ENCODE data around the gene ADSS1.

GRCh38 chr14:104734051-104734587 is 10.1 kb downstream of the ADSS1 start:
- TF ChIP-seq CEBPB (IDR thresholded peaks at IDR 0.05; ENCODE audit: low read depth) (no peak), POLR2AphosphoS5 (IDR thresholded peaks at IDR 0.05; ENCODE audit: low read depth, low read length) (no peak), SIN3A (IDR thresholded peaks at IDR 0.05; ENCODE audit: low read depth) (no peak), SP1 (IDR thresholded peaks at IDR 0.05; ENCODE audit: low read depth) (no peak), SRF (IDR thresholded peaks at IDR 0.05; ENCODE audit: low read depth) (no peak), ZNF274 (IDR thresholded peaks at IDR 0.05; ENCODE audit: low read depth, low read length) (no peak), POLR2A (IDR thresholded peaks at IDR 0.05; ENCODE audit: borderline replicate concordance, extremely low read depth, insufficient read depth, insufficient read length) (no peak), RAD21 (IDR thresholded peaks at IDR 0.05; ENCODE audit: low read depth) (no peak)
- TF ChIP-seq, protein P1, sequence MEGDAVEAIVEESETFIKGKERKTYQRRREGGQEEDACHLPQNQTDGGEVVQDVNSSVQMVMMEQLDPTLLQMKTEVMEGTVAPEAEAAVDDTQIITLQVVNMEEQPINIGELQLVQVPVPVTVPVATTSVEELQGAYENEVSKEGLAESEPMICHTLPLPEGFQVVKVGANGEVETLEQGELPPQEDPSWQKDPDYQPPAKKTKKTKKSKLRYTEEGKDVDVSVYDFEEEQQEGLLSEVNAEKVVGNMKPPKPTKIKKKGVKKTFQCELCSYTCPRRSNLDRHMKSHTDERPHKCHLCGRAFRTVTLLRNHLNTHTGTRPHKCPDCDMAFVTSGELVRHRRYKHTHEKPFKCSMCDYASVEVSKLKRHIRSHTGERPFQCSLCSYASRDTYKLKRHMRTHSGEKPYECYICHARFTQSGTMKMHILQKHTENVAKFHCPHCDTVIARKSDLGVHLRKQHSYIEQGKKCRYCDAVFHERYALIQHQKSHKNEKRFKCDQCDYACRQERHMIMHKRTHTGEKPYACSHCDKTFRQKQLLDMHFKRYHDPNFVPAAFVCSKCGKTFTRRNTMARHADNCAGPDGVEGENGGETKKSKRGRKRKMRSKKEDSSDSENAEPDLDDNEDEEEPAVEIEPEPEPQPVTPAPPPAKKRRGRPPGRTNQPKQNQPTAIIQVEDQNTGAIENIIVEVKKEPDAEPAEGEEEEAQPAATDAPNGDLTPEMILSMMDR (IDR thresholded peaks at IDR 0.05 in 2 of 3, conservative IDR thresholded peaks at IDR 0.05 in 1 of 3; ENCODE audit: borderline replicate concordance in 1 of 3, insufficient read depth in 1 of 3, low read depth in 2 of 3, low read length in 2 of 3): no peak
- TF ChIP-seq, protein P2, sequence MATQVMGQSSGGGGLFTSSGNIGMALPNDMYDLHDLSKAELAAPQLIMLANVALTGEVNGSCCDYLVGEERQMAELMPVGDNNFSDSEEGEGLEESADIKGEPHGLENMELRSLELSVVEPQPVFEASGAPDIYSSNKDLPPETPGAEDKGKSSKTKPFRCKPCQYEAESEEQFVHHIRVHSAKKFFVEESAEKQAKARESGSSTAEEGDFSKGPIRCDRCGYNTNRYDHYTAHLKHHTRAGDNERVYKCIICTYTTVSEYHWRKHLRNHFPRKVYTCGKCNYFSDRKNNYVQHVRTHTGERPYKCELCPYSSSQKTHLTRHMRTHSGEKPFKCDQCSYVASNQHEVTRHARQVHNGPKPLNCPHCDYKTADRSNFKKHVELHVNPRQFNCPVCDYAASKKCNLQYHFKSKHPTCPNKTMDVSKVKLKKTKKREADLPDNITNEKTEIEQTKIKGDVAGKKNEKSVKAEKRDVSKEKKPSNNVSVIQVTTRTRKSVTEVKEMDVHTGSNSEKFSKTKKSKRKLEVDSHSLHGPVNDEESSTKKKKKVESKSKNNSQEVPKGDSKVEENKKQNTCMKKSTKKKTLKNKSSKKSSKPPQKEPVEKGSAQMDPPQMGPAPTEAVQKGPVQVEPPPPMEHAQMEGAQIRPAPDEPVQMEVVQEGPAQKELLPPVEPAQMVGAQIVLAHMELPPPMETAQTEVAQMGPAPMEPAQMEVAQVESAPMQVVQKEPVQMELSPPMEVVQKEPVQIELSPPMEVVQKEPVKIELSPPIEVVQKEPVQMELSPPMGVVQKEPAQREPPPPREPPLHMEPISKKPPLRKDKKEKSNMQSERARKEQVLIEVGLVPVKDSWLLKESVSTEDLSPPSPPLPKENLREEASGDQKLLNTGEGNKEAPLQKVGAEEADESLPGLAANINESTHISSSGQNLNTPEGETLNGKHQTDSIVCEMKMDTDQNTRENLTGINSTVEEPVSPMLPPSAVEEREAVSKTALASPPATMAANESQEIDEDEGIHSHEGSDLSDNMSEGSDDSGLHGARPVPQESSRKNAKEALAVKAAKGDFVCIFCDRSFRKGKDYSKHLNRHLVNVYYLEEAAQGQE (IDR thresholded peaks at IDR 0.05; ENCODE audit: low read depth): no peak
- TF ChIP-seq, protein P3, sequence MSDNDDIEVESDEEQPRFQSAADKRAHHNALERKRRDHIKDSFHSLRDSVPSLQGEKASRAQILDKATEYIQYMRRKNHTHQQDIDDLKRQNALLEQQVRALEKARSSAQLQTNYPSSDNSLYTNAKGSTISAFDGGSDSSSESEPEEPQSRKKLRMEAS (IDR thresholded peaks at IDR 0.05): no peak
